Breast epithelium (tissue), 3 donors: ENCODE measurements around the gene GPR17.

Experiments used
- CTCF ChIP-seq, 3 donors: fragments of 450-650 bp; IDR thresholded peaks; one replicate each; pipeline ENCODE4 v1.5.1; 2016 to 2017; ENCODE audit warnings: antibody characterized with exemption in 3 of 3, mild to moderate bottlenecking in 3 of 3, moderate library complexity in 3 of 3
- POLR2A ChIP-seq: fragments of 450-650 bp; IDR thresholded peaks from one replicate; pipeline ENCODE4 v1.6.1; 2016; ENCODE audit warnings: antibody characterized with exemption, mild to moderate bottlenecking, moderate library complexity

GRCh38 chr2:127632592-127633489 lies 13.1 kb upstream of the GPR17 start:
- TF ChIP-seq CTCF (IDR thresholded peaks at IDR 0.05) (no peak), POLR2A (no peak)
